GM21619 (cell line): ENCODE results near the gene TWIST2.

Source experiments
- ATAC-seq: cut with Tn5 transposase; IDR thresholded peaks from one replicate; pipeline ENCODE4 v1.9.1; 2021; ENCODE audit not compliant: unreplicated experiment

The TWIST2 gene

DNA sequence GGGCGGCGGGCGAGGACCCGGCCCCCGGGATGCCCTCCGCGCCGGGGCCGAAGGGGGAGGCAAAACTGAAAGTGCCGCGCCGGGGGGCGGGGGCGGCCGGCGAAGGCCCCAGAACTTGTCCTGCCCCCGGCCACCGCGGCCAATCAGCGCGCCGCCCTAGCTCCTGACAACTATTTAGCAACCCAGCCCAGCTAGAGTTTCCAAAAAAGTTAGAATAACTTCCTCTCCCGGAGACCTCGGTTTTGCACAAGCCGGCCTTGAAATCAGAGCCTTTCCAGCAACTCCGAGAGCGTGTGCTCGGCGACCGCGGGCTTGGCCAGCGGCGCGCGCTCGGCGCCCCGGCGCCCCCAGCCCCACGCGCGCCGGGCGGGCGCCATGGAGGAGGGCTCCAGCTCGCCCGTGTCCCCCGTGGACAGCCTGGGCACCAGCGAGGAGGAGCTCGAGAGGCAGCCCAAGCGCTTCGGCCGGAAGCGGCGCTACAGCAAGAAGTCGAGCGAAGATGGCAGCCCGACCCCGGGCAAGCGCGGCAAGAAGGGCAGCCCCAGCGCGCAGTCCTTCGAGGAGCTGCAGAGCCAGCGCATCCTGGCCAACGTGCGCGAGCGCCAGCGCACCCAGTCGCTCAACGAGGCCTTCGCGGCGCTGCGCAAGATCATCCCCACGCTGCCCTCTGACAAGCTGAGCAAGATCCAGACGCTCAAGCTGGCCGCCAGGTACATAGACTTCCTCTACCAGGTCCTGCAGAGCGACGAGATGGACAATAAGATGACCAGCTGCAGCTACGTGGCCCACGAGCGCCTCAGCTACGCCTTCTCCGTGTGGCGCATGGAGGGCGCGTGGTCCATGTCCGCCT is at the start of gene TWIST2:
TSS of gene TWIST2 (plus strand) at position 245 of the 850 bp plus-strand sequence. CDS start at position 376, 131 bp downstream.
- no peak for ATAC-seq

DNA sequence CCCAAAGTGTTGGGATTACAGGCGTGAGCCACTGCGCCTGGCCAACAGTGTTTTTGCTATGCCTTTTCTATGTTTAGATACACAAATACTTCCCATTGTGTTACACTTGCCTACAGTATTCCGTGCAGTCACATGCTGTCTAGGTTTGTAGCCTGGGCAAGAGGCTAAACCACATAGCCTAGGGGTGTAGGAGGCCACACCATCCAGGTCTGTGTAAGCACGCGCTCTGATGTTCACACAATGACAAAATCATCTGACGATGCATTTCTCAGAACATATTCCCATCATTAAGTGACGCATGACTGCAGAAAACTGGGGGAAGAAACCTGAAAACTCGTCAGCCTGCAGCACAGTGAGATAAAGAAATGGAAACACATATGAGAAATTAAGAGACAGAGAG is 46.1 kb upstream of the TWIST2 start:
- ATAC-seq: no peak

DNA sequence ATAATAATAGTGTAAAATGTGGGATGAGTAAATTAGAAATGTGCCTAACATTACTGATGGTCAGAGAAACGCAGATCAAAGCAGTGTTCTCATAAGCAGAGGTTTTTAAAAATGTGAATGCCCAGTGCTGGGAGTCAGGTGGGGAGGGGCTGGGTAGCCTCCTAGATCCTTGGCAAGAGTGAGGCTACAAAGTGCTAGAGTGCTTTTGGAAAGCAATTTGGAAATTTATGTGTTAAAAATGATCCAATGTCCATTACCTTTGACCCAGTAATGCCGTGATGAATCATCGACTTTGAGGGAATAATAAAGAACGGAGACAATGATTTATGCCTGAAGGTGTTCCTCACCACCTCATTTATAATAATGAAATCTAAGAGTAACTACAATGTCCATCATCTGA is 44.9 kb upstream of the TWIST2 start:
- no peak for ATAC-seq

DNA sequence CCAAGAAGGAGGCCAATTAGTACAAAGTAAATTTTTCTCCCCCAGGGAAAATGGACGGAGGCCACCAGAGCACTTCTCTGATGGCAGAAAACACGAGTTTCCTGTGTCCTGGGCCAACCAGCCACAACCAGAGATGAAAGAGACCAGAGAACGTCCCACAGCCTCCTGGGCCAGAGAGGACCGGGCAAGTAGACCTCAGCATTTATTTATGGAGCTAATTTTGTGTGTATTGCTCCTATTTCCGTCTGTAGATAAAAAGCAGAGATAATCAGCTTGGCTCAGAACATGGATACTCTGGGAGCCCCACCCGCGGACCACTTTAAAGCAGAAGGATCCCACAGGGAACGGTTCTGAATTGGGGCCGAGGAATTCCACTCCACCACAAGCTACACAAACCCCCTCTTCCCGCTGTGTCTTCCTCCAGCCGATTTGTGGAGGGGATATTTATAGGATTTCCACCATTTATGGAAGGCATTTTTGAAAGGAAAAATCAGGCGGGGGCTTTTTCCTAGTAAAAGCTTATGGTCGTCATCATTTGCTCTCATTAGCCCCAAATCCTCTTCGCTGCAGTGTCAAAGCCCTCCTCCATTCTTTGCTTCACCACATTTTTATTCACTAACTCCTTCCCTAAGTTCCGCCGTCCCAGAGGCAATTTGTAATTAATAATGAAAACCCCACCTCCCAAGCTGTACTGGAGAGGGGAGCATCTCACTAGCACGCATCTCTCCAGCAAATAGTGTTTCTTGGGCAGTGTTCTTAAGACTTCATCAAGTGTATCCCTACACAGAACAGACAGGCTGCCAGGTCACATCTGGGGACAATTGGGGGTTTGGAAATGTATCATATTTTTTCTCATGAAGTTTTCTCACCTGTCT is 43.7 kb upstream of the TWIST2 start:
- no peak for ATAC-seq

DNA sequence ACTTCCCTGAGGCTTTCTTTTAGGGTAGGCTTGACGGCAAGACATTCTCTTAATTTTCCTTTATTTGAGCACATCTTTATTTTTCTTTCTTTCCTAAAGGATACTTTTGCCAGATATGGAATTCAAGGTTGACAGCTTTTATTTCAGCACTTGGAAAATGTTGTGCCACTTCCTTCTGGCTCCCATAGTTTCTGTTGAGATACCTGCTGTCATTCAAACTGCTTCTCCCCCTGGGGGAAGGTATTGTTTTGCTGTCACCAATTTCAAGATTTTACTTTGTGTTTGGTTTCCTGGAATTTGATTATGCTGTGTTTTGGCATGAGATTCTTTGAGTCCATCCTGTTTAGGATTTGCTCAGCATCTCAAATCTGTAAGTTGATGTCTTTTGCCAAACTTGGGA is 39.1 kb upstream of the TWIST2 start:
- ATAC-seq: no peak

DNA sequence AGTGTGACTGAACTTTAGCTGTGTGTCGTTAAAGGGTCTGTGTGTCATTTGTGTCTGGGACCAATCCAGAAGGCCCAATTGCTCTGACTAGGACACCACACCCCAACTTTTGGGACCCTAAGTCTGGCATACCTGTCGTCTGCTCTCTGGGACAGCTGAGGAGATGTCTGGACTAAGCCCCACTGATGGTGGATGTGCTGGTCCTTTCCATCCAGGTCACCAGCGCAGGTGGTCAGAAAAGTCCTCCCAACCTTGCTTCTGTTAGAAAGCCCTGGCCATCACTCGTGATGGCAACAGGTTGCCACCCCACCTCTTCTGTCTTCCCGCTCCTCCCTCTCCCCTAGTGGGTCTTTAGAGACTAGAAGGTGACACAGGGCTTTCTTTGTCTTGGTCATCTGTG is 37.6 kb upstream of the TWIST2 start:
- no peak for ATAC-seq

DNA sequence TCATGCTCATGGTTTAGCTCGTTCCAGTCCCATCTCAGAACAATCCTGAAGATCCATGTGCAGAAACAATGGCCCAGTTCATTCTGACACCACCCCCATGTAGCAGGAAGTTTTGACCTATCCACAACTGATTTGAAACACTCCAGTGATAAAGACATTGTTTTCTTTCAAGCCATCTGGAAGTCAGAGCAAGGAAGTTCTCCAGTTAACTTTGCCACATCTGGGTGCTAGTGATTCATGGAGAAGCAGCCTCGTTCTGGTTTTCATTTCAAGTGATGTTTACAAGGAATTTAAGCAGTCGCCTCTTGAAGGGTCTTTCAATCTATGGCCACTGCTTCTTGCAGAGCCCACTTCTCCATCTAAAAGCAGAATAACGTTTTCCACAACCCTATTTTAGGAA is 36.6 kb upstream of the TWIST2 start:
- no peak for ATAC-seq

DNA sequence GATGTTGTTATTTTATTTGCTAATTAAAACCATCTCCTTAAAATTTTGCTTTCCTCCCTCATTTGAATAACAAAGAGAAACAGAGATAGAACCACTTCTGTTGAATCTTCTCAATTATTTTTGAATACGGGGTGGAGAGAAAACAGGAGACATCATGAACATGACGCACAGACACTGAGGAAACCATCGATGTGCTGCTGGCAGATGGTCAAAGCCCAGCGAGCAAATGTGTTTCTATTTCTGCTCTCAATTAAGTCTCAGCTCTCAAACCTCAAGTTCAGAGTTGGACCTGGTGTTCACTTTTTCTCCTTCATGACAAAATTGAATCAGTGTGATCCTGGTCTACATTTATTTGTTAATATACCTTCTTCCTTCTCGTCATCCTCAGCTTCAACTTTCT is 36.1 kb upstream of the TWIST2 start:
- ATAC-seq: no peak

DNA sequence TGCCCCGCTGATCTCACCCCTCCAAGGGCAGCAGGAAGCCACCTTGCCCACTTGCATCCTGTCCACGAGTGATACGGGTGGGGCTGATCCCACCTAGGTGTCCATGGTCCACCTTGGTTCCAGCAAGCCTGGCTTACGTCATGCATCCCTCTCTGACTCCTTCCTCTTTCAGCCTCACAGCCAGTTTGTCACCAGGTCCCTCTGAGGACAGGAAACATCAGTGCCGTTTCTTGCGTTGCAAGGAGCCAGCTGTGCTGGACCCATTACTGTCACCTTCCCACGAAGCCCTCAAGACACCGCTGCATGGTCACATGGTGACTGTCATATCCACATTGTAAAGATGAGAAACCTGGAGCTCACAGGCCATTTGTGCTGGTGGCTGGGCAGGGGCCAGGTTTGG is 34.8 kb upstream of the TWIST2 start:
- no peak for ATAC-seq

DNA sequence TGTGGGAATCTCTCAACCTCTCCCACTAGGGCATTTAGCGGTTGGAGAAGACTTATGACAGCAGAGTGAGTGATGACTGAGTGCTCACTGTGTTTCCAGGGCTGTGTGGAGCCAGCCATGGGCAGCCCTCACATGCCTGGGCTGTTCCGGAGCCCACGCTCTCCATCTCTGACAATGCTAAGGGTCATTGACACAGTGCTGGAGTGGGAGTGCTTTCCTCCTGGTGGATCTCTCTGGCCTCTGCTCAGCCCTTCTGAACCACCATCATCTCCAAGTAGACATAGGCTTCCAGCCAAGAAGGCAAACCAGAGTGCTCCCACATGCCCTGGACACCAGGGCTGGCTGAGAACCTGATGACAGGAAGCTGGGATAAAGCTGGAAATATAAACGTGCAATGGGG is 33.1 kb upstream of the TWIST2 start:
- ATAC-seq: no peak

DNA sequence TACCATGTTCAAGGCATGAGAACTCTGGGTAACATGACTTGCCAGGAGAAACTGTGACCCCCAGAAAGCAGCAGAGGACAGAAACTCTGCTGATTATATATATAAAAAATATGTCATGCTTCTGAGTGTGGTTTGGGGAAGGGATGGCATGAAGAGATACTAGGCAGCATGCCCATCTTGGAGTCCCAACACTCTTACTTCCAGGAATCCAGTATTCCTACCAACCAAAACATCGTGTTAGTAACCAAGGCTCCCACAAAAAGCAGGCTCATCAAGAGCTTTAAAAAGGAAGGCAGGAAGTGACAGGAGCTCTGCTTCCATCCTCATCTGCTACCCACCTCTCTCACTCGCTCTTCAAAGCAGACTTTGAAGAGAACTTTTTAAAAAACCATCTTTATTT is 31.6 kb upstream of the TWIST2 start:
- no peak for ATAC-seq

DNA sequence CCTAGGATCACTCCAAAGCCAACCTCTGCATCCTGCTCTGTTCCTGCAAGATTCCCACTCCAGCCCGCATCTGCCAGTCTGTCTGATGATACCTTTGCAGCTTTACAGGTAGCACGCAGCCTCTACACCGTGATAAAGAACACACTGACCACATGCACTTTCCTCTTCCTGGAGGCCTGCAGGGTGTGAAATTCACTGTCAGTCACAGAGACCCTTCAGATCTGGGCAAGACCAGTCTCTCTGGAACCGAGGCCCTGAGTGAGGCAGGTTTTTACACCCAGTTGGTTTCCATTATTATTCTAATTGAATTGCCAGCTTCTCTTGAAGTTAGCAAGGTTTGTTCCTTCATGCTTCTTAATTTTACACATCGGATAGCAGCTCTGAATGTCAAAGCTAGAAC is 30.5 kb upstream of the TWIST2 start:
- no peak for ATAC-seq

DNA sequence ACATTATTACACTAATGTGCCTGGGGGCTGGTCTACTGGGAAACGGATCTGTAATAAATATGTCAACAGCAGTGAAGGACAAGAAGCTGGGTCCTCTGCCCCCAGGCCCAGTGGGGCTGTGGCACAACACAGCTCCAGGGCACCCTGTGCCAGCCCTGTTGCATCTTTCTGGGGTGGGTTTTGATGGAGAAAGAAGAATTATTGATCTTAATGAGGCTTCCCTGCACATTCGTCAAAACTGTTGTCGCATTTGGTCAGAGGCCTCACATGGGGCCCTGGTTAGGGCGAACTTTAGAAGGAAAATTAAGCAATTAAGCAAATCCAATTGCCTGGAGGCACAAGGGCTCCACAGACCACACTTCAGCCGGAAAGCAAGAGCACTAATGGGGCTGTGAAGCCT is 30.0 kb upstream of the TWIST2 start:
- ATAC-seq: no peak

DNA sequence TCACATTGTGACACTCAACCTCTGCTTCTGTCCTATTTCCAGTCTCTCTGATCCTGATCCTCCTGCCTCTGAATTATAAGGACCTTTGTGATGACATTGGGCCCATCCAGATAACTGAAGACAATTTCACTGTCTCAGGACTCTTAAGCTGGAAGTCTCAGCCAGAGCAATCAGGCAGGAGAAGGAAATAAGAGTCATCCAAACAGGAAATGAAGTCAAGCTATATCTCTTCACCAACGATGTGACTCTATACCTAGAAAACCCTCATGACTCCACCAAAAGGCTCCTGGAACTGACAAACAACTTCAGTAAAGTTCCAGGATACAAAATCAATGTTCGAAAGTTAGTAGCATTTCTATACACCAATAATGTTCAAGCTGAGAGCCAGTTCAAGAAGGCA is 29.3 kb upstream of the TWIST2 start:
- ATAC-seq: no peak

DNA sequence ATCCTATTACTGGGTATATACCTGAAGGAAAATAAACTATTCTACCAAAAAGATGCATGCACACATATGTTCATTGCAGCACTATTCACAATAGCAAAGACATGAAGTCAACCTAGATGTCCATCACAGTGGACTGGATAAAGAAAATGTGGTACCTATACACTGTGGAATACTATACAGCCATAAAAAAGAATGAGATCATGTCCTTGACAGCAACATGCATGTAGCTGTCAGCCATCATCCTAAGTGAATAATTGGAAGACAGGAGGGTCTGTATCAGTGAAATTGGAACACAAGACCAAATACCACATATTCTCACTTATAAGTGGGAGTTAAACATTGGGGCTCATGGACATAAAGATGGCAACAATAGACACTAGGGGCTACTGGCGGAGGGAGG is 27.7 kb upstream of the TWIST2 start:
- ATAC-seq: no peak

DNA sequence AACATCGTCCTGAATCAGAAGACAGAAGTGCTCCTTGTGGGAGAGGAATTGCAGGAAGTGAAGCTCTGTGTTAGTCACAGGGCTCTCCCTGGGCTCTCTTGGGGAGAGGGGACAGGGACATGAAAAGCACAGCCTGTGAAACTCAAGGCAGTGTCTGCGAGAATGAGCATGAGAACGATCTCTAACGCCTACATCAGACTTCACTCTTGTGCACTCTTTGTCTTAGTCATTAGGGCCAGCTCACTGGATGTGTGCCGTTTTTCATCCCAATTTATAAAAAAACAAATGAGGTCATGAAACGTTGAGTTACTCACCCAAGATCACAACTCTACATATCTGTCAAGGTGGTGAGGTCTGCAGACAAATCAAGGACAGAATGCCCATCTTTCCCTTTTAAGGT is 27.0 kb upstream of the TWIST2 start:
- no peak for ATAC-seq

DNA sequence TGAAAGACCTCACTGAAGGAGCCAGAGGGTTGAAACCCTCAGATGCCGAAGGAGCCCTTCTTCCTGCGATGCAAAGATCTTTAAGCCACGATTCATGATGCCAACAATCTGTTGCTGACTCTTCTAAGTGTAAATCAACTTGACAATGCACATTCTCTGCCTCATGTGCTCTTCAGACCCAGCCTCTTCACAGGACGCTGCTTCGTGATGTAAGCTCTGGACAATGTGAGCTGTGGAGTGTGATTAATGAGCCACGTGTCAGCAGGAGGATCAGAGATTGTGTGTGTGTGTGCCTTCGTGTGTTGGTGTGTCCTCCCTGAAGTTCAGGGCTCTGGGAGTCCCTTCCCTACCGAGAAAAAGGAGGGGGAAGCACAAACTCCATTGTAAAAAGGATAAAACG is 26.5 kb upstream of the TWIST2 start:
- no peak for ATAC-seq

DNA sequence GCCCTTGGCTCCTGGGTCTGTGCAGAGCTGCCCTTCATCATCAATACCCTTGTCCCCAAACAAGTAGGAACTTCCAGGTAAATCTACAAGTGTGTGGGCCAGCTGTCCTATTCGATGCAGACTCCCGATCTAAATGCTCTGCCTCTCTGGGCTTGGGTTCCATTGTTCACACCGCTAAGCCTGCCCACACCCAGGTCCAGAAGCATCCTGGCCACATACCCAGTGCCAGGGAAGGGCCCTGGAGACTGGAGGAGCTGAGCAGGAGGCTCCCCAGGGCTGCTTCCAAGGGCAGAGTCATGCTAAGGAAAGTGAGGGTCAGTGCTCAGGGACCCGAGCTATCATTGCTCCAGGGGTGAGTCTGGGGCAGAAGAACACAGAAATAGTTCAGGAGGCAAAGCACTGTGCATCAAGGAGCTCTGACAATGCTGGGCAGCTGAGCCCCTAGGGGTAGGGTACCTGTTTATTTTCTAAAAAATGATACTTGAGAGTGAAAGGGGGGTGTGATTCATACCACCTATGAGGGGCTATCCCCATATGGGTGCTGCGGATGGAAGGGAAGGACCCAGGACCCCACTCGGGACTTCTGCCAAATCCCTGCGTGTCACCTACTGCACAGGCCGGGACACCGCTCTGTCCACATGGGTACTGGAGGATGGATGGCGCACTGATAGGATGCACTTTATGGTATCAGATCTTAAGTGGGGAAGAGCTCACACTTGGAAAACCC is 25.8 kb upstream of the TWIST2 start:
- ATAC-seq: no peak

DNA sequence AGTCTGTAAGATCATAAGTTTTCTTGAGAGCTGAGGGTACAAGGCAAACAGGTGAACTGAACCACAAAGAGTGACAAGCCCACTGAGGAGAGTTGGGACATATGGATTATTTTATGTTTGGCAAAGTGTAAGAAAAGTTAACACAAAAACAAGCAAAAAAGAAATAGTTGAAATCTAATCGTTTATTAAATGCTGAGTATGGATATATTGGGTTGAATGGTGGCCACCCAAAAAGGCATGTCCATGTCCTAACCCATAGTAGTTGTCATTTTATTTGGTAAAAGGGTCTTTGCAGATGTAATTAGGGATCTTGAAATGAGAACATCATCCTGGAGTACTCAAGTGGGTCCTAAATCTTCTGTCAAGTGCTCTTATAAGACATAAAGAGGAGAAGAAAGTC is 24.9 kb upstream of the TWIST2 start:
- ATAC-seq: no peak

DNA sequence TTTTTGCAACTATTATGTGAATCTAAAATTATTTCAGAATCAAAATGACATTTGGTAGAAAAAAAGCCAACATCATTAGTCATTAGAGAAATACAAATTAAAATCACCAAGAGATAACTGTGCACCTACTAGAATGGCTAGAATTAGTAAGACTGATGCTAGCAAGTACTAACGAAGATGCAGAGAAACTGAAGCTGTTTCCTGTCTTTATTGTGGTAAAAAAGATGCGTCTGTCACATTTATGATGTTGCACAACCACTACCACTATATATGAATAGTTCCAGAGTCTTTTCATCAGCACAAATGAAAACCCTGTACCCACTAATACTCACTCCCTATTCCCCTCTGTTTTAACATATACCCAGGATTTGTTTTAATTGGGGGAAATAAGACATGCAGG is 16.7 kb upstream of the TWIST2 start:
- ATAC-seq: no peak

DNA sequence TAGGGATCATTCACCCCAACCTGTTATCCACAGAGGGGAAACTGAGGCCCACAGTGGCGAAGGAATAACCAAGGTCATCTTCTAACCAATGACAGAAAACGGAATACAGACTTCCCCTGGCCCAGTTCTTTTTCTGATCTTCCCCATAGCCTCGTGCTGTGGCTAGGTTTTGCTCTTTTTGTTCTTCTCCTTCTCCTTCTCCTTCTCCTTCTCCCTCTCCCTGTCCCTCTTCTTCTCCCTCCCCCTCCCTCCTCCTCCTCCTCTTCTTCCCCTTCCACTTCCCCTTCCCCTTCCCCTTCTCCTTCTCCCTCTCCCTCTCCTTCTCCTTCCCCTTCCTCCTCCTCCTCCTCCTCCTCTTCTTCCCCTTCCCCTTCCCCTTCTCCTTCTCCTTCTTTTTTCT is 12.9 kb upstream of the TWIST2 start:
- no peak for ATAC-seq
